ENCODE results near the gene ADGRG6. TPM values are rescaled to one million over a fixed set of nuclear protein-coding genes. Genes with fewer than 3 reads are reported as not detected.

ADGRG6 gene
- total and polyA plus RNA-seq, 10 of the 15 experiments (the other 5 are each of a cell fraction or from before 2014, with no cell fraction given), result 0.01 to 0.24 (median 0.13) TPM; not detected in 7

DNA sequence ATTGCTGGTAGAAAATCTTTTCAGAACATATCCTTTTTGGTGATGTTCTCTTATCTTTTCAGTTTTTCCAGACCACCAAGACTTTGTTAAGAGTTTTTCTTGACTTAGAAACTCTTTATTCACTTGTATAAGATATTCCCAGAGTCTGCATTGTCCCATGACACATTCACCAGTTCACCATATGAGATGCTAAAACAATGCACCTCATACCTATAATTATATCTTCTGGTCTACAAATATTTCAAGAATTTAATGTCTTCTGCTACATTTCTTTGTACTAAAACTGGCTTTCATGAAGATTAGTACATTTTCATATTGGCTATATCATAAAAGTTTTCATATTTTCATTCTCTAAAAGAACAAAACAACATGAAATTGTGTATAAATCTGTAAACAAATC, 111.3 kb downstream of the ADGRG6 start:
- Histone ChIP-seq H3K36me3 (ENCODE audit: control insufficient read depth in 2 of 2, insufficient read depth in 2 of 2, low read length in 1 of 2) (no peaks in the 10 kb centered on the region), H3K9ac (ENCODE audit: control insufficient read depth, insufficient read depth, low read length) (no peak overlapping the region), H3K4me1 (ENCODE audit: control insufficient read depth, insufficient read depth, low read length) (no peaks in the 10 kb centered on the region), H3K27ac (ENCODE audit: control insufficient read depth, insufficient read depth) (no peak overlapping the region), H3K4me3 (no peak overlapping the region), H3K4me2 (ENCODE audit: control insufficient read depth, insufficient read depth) (no peak overlapping the region), H4K20me1 (ENCODE audit: control insufficient read depth, insufficient read depth) (no peaks in the 10 kb centered on the region), H3K9me3 (replicated peaks; ENCODE audit: control insufficient read depth, insufficient read depth, low read length) (no peaks in the 10 kb centered on the region), H2AFZ (ENCODE audit: control insufficient read depth, low read depth, low read length) (no peak overlapping the region), H3K79me2 (ENCODE audit: control insufficient read depth, insufficient read depth, low read length) (no peaks in the 10 kb centered on the region), H3K27me3 (replicated peaks in 1 of 2; ENCODE audit: control insufficient read depth in 2 of 2, insufficient read depth in 2 of 2, low read length in 1 of 2) (no peaks in the 10 kb centered on the region; a peak in 1 of 4 replicates)
- ATAC-seq (no peak), DNase-seq (ENCODE audit: low read depth, low spot score) (no peak), FAIRE-seq (no peak)
- POLR2A ChIA-PET, result no interaction called here
- CTCF ChIA-PET, result no interaction called here
- intact Hi-C loops (cut with micrococcal nuclease; ENCODE audit: unreplicated experiment) (no loop called here), in situ Hi-C loops (cut with MboI) (no loop called here)
- RAD21 ChIA-PET (ENCODE audit: unreplicated experiment), result no interaction called here
- SMC1A ChIA-PET (ENCODE audit: uncharacterized antibody, unreplicated experiment), result no interaction called here
- no peak for TF ChIP-seq FOS (IDR thresholded peaks at IDR 0.05; ENCODE audit: borderline replicate concordance, extremely low read depth, insufficient read length)
- TF ChIP-seq, protein P1, sequence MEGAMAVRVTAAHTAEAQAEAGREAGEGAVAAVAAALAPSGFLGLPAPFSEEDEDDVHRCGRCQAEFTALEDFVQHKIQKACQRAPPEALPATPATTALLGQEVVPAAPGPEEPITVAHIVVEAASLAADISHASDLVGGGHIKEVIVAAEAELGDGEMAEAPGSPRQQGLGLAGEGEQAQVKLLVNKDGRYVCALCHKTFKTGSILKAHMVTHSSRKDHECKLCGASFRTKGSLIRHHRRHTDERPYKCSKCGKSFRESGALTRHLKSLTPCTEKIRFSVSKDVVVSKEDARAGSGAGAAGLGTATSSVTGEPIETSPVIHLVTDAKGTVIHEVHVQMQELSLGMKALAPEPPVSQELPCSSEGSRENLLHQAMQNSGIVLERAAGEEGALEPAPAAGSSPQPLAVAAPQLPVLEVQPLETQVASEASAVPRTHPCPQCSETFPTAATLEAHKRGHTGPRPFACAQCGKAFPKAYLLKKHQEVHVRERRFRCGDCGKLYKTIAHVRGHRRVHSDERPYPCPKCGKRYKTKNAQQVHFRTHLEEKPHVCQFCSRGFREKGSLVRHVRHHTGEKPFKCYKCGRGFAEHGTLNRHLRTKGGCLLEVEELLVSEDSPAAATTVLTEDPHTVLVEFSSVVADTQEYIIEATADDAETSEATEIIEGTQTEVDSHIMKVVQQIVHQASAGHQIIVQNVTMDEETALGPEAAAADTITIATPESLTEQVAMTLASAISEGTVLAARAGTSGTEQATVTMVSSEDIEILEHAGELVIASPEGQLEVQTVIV (IDR thresholded peaks at IDR 0.05; ENCODE audit: borderline replicate concordance, partially characterized antibody), result no peak
- TF ChIP-seq, protein P2, sequence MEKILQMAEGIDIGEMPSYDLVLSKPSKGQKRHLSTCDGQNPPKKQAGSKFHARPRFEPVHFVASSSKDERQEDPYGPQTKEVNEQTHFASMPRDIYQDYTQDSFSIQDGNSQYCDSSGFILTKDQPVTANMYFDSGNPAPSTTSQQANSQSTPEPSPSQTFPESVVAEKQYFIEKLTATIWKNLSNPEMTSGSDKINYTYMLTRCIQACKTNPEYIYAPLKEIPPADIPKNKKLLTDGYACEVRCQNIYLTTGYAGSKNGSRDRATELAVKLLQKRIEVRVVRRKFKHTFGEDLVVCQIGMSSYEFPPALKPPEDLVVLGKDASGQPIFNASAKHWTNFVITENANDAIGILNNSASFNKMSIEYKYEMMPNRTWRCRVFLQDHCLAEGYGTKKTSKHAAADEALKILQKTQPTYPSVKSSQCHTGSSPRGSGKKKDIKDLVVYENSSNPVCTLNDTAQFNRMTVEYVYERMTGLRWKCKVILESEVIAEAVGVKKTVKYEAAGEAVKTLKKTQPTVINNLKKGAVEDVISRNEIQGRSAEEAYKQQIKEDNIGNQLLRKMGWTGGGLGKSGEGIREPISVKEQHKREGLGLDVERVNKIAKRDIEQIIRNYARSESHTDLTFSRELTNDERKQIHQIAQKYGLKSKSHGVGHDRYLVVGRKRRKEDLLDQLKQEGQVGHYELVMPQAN (conservative IDR thresholded peaks at IDR 0.05), result no peak
- TF ChIP-seq, protein P3, sequence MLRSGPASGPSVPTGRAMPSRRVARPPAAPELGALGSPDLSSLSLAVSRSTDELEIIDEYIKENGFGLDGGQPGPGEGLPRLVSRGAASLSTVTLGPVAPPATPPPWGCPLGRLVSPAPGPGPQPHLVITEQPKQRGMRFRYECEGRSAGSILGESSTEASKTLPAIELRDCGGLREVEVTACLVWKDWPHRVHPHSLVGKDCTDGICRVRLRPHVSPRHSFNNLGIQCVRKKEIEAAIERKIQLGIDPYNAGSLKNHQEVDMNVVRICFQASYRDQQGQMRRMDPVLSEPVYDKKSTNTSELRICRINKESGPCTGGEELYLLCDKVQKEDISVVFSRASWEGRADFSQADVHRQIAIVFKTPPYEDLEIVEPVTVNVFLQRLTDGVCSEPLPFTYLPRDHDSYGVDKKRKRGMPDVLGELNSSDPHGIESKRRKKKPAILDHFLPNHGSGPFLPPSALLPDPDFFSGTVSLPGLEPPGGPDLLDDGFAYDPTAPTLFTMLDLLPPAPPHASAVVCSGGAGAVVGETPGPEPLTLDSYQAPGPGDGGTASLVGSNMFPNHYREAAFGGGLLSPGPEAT (IDR thresholded peaks at IDR 0.05; ENCODE audit: low read depth), result no peak
- no peak for TF ChIP-seq RUNX3 (IDR thresholded peaks at IDR 0.05; ENCODE audit: low read length)
- no peak for TF ChIP-seq CHD1 (IDR thresholded peaks at IDR 0.05; ENCODE audit: low read depth, low read length)
- TF ChIP-seq STAT3 (IDR thresholded peaks at IDR 0.05; ENCODE audit: low read depth, low read length), result no peak
- no peak for TF ChIP-seq EP300 (IDR thresholded peaks at IDR 0.05; ENCODE audit: borderline replicate concordance in 1 of 2, control insufficient read depth in 1 of 2, low read depth in 2 of 2, low read length in 2 of 2)
- TF ChIP-seq GABPA (IDR thresholded peaks at IDR 0.05; ENCODE audit: low read depth), result no peak
- TF ChIP-seq, protein P4, sequence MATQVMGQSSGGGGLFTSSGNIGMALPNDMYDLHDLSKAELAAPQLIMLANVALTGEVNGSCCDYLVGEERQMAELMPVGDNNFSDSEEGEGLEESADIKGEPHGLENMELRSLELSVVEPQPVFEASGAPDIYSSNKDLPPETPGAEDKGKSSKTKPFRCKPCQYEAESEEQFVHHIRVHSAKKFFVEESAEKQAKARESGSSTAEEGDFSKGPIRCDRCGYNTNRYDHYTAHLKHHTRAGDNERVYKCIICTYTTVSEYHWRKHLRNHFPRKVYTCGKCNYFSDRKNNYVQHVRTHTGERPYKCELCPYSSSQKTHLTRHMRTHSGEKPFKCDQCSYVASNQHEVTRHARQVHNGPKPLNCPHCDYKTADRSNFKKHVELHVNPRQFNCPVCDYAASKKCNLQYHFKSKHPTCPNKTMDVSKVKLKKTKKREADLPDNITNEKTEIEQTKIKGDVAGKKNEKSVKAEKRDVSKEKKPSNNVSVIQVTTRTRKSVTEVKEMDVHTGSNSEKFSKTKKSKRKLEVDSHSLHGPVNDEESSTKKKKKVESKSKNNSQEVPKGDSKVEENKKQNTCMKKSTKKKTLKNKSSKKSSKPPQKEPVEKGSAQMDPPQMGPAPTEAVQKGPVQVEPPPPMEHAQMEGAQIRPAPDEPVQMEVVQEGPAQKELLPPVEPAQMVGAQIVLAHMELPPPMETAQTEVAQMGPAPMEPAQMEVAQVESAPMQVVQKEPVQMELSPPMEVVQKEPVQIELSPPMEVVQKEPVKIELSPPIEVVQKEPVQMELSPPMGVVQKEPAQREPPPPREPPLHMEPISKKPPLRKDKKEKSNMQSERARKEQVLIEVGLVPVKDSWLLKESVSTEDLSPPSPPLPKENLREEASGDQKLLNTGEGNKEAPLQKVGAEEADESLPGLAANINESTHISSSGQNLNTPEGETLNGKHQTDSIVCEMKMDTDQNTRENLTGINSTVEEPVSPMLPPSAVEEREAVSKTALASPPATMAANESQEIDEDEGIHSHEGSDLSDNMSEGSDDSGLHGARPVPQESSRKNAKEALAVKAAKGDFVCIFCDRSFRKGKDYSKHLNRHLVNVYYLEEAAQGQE (IDR thresholded peaks at IDR 0.05; ENCODE audit: low read depth, low read length), result no peak
- no peak for TF ChIP-seq ZSCAN29 (IDR thresholded peaks at IDR 0.05)
- no peak for TF ChIP-seq KLF5 (IDR thresholded peaks at IDR 0.05; ENCODE audit: partially characterized antibody)
- no TSS peak for BruUV-seq (replicated peaks)
